Thoracic aorta (tissue), 2 donors: ENCODE results near the gene PPP2R5C. TPM values are rescaled to one million over a fixed set of nuclear protein-coding genes. Genes with fewer than 3 reads are reported as not detected.
"Not testable (repeated sequence)": the region's sequence is repeated elsewhere in the genome, so short reads cannot be mapped to it uniquely, and the experiment has no call there.

Experiments
- ATAC-seq: fragments of 150-250 bp; one replicate; pipeline ENCODE4 v1.8.0; 2017; ENCODE audit warnings: low read depth; ENCODE audit not compliant: insufficient number of reproducible peaks, low FRiP score
- DNase-seq: peaks from one replicate; pipeline ENCODE4 v3.0.0-alpha.2; 2020; ENCODE audit warnings: low spot score
- H3K27ac ChIP-seq, 2 donors: fragments of 200-600 bp; sonication (generic); 1 replicate in 1 of 2; 2 replicates in 1 of 2; pipeline ENCODE4 v1.5.1; 2016; ENCODE audit warnings: mild to moderate bottlenecking in 2 of 2, moderate library complexity in 2 of 2
- H3K27me3 ChIP-seq: fragments of 200-600 bp; sonication (generic); replicated peaks from 2 replicates; pipeline ENCODE4 v1.6.0; 2016; ENCODE audit warnings: mild to moderate bottlenecking; ENCODE audit not compliant: insufficient read depth
- H3K36me3 ChIP-seq: fragments of 200-600 bp; sonication (generic); one replicate; pipeline ENCODE4 v1.5.1; 2016
- H3K4me1 ChIP-seq, 2 donors: fragments of 200-600 bp; sonication (generic); 1 replicate in 1 of 2; 2 replicates in 1 of 2; pipeline versions ENCODE4 v1.5.1 to v1.6.0; 2016; ENCODE audit warnings: low read depth in 2 of 2, mild to moderate bottlenecking in 1 of 2; ENCODE audit not compliant: control insufficient read depth in 1 of 2
- H3K4me3 ChIP-seq: fragments of 200-600 bp; sonication (generic); 2 replicates; pipeline ENCODE4 v1.5.1; 2016; ENCODE audit warnings: mild to moderate bottlenecking
- H3K9me3 ChIP-seq: fragments of 200-600 bp; sonication (generic); 2 replicates; pipeline ENCODE4 v1.5.1; 2016
- CTCF ChIP-seq: fragments of 200-600 bp; sonication (generic); IDR thresholded peaks from one replicate; pipeline ENCODE4 v1.5.1; 2019; ENCODE audit warnings: antibody characterized with exemption
- total RNA-seq, 2 donors: library from RNA; depleted of rRNA; stranded (reverse); fragments of >200 nt; gene quantifications; one replicate each; pipeline versions ENCODE4 v1.1.0 to v1.2.3, GENCODE V29; 2016

The PPP2R5C gene
- total RNA-seq, 2 donors from 2014 or later: 97.2 to 341 TPM

GRCh38 chr14:101790232-101790631, 28.7 kb downstream of the PPP2R5C start:
- Histone ChIP-seq H3K27ac (no peak overlapping the region), H3K4me1 (peaks cover 4% of the 10 kb centered on the region in 2 donors), H3K27me3 (no peaks in the 10 kb centered on the region), H3K4me3 (no peak overlapping the region), H3K9me3 (no peaks in the 10 kb centered on the region), H3K36me3 (no peaks in the 10 kb centered on the region)
- no peak for TF ChIP-seq CTCF
- ATAC-seq (no peak), DNase-seq (no peak)

GRCh38 chr14:101791919-101792572, 30.5 kb downstream of the PPP2R5C start:
- Histone ChIP-seq H3K9me3 (no peaks in the 10 kb centered on the region), H3K27me3 (no peaks in the 10 kb centered on the region), H3K4me1 (peaks cover 4% of the 10 kb centered on the region in 2 donors), H3K27ac (no peak overlapping the region), H3K36me3 (no peaks in the 10 kb centered on the region), H3K4me3 (peak overlapping the region; percentile 44)
- TF ChIP-seq CTCF: no peak
- no peak for DNase-seq
- no peak for ATAC-seq

- peaks cover 4% of the 10 kb centered on the region in 2 donors for H3K4me1 ChIP-seq
- no peak overlapping the region for H3K4me3 ChIP-seq
- TF ChIP-seq CTCF: no peak
- no peaks in the 10 kb centered on the region for H3K27me3 ChIP-seq
- H3K9me3 ChIP-seq: no peaks in the 10 kb centered on the region
- no peak overlapping the region for H3K27ac ChIP-seq
- DNase-seq (no peak), ATAC-seq (no peak)
- H3K36me3 ChIP-seq: no peaks in the 10 kb centered on the region
These were observed 34.5 kb downstream of the PPP2R5C start for GRCh38 chr14:101796016-101796415.

DNA sequence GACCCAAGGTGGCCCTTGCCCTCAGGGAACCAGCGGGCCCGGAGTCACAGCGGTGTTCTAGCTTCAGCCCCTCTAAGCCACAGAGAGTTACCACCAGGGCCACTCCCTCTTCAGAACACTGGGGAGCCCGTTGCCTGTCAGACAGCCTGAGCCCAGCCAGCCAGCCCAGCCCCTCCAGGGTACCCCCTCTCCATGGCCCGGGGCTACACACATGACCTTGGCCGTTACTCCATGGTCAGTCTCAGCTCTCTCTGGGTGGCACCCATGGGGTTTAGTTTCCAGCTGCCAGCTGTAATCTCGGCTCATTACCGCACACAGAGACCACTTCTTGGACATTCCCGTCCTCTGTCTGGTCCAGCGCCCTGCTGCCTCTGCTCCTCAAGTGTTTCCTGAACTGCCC, 35.0 kb downstream of the PPP2R5C start:
- Histone ChIP-seq H3K27ac (no peak overlapping the region), H3K4me3 (no peak overlapping the region), H3K4me1 (peaks cover 4% of the 10 kb centered on the region in 2 donors), H3K9me3 (no peaks in the 10 kb centered on the region), H3K36me3 (no peaks in the 10 kb centered on the region), H3K27me3 (no peaks in the 10 kb centered on the region)
- DNase-seq: no peak
- ATAC-seq: no peak
- TF ChIP-seq CTCF: no peak

DNA sequence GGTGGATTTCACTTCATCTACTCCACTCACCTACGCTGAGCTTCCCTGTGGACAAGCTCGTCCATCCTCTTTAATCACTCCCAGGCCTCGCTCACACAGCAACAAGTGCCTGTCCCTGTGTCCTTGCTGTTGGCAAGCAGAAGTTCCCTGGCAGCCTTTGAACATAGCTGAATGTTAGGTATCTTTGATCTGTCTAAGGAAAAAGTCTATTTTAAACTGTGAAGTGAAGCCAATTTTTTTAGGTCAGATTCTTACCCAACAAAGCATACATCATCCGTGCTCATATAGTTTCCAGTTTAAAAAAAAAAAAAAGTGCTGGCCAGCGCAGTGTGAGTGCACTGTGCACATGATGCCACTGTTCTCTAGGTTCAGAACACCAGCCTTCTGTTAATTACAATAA, 36.3 kb downstream of the PPP2R5C start:
- H3K27me3 ChIP-seq: no peaks in the 10 kb centered on the region
- no peak overlapping the region for H3K4me3 ChIP-seq
- no peak overlapping the region for H3K27ac ChIP-seq
- TF ChIP-seq CTCF: no peak
- H3K36me3 ChIP-seq: no peaks in the 10 kb centered on the region
- H3K9me3 ChIP-seq: no peaks in the 10 kb centered on the region
- no peak for ATAC-seq
- no peak for DNase-seq
- H3K4me1 ChIP-seq: no peaks in the 10 kb centered on the region

DNA sequence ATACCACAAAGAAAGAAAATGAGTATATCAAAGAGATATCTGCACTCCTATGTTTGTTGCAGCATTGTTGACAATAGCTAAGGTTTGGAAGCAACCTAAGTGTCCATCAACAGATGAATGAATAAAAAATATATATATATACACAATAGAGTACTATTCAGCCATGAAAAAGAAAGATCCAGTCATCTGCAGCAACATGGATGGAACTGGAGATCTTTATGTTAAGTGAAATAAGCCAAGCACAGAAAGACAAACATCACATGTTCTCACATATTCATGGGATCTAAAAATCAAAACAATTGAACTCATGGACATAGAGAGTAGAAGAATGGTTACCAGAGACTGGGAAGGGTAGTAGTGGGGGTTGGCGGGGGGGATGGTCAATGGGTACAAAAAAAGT, 42.9 kb downstream of the PPP2R5C start:
- not testable (repeated sequence) for H3K4me3 ChIP-seq, H3K4me1 ChIP-seq

GRCh38 chr14:101806252-101806651, 44.7 kb downstream of the PPP2R5C start:
- not testable (repeated sequence) for H3K36me3 ChIP-seq, H3K27me3 ChIP-seq, DNase-seq, H3K4me3 ChIP-seq, H3K9me3 ChIP-seq, H3K27ac ChIP-seq, H3K4me1 ChIP-seq, ATAC-seq

More for the DNA sequence above, 42.9 kb downstream of the PPP2R5C start:
- not testable (repeated sequence) for H3K9me3 ChIP-seq, ATAC-seq, H3K27ac ChIP-seq, H3K27me3 ChIP-seq, DNase-seq, H3K36me3 ChIP-seq
